ENCODE data around the gene AMY1C.

The AMY1C gene

DNA sequence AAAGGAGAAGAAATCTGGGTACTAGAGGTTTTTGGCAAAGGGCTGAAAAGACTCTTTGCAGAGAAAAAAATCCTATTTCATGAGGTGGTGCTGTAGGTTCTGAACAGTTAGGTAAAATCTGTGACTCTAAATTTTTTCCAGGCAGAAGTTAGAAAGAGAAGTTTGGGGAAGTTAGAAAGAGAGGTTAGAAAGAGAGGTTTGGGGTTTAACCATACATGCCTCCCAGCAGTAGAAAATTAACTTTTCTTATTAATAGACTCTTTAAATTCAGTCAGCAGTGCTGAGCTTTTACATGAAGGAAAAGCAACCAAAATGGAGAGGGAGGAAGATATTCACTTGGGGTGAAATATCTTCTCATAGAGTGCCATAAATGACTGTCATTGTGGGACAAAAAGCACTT lies 12.2 kb downstream of the AMY1C start:
- DNase-seq: no peak
- H3K27me3 ChIP-seq (replicated peaks): no peaks in the 10 kb centered on the region
- H3K27ac ChIP-seq: no peak overlapping the region
- H3K4me3 ChIP-seq (ENCODE audit: low read depth, low read length): no peak overlapping the region
- no peaks in the 10 kb centered on the region for H3K36me3 ChIP-seq (replicated peaks)
- in situ Hi-C loops (cut with HindIII; ENCODE audit: low pct_ligation_motif_present, low sequenced_read_pairs): no loop called here
- TF ChIP-seq, protein P1, sequence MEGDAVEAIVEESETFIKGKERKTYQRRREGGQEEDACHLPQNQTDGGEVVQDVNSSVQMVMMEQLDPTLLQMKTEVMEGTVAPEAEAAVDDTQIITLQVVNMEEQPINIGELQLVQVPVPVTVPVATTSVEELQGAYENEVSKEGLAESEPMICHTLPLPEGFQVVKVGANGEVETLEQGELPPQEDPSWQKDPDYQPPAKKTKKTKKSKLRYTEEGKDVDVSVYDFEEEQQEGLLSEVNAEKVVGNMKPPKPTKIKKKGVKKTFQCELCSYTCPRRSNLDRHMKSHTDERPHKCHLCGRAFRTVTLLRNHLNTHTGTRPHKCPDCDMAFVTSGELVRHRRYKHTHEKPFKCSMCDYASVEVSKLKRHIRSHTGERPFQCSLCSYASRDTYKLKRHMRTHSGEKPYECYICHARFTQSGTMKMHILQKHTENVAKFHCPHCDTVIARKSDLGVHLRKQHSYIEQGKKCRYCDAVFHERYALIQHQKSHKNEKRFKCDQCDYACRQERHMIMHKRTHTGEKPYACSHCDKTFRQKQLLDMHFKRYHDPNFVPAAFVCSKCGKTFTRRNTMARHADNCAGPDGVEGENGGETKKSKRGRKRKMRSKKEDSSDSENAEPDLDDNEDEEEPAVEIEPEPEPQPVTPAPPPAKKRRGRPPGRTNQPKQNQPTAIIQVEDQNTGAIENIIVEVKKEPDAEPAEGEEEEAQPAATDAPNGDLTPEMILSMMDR (IDR thresholded peaks at IDR 0.05; ENCODE audit: low read depth, low read length, missing control alignments): no peak

- in situ Hi-C loops (cut with HindIII; ENCODE audit: low pct_ligation_motif_present, low sequenced_read_pairs): no loop called here
These were observed 30.2 kb downstream of the AMY1C start for GRCh38 chr1:103779932-103780331.

GRCh38 chr1:103783944-103784377 lies 34.3 kb downstream of the AMY1C start:
- no peak for DNase-seq
- in situ Hi-C loops (cut with HindIII; ENCODE audit: low pct_ligation_motif_present, low sequenced_read_pairs): no loop called here

More at GRCh38 chr1:103779932-103780331, 30.2 kb downstream of the AMY1C start:
- TF ChIP-seq, protein P1 (IDR thresholded peaks at IDR 0.05; ENCODE audit: low read depth, low read length, missing control alignments): no peak
- no peak overlapping the region for H3K27ac ChIP-seq
- no peaks in the 10 kb centered on the region for H3K36me3 ChIP-seq (replicated peaks)
- DNase-seq: no peak
- no peaks in the 10 kb centered on the region for H3K27me3 ChIP-seq (replicated peaks)
- H3K4me3 ChIP-seq (ENCODE audit: low read depth, low read length): no peak overlapping the region

GRCh38 chr1:103788377-103788776 lies 38.7 kb downstream of the AMY1C start:
- no peak for DNase-seq
- Histone ChIP-seq H3K27ac (no peak overlapping the region), H3K36me3 (replicated peaks) (no peaks in the 10 kb centered on the region), H3K27me3 (replicated peaks) (no peaks in the 10 kb centered on the region), H3K4me3 (ENCODE audit: low read depth, low read length) (no peak overlapping the region)
- in situ Hi-C loops (cut with HindIII; ENCODE audit: low pct_ligation_motif_present, low sequenced_read_pairs): no loop called here
- TF ChIP-seq, protein P1 (IDR thresholded peaks at IDR 0.05; ENCODE audit: low read depth, low read length, missing control alignments): no peak

More at GRCh38 chr1:103783944-103784377, 34.3 kb downstream of the AMY1C start:
- TF ChIP-seq, protein P1 (IDR thresholded peaks at IDR 0.05; ENCODE audit: low read depth, low read length, missing control alignments): no peak
- Histone ChIP-seq H3K27ac (no peak overlapping the region), H3K27me3 (replicated peaks) (no peaks in the 10 kb centered on the region), H3K36me3 (replicated peaks) (no peaks in the 10 kb centered on the region), H3K4me3 (ENCODE audit: low read depth, low read length) (no peak overlapping the region)

- in situ Hi-C loops (cut with HindIII; ENCODE audit: low pct_ligation_motif_present, low sequenced_read_pairs): no loop called here
- Histone ChIP-seq H3K36me3 (replicated peaks) (no peaks in the 10 kb centered on the region), H3K27me3 (replicated peaks) (no peaks in the 10 kb centered on the region), H3K4me3 (ENCODE audit: low read depth, low read length) (no peak overlapping the region), H3K27ac (no peak overlapping the region)
- no peak for DNase-seq
- TF ChIP-seq, protein P1 (IDR thresholded peaks at IDR 0.05; ENCODE audit: low read depth, low read length, missing control alignments): no peak
These were observed 40.5 kb downstream of the AMY1C start for GRCh38 chr1:103790172-103790571.

All from brain microvascular endothelial cell (primary cell).